Trophoblast cell (in vitro differentiated cells and primary cell): Measurements from ENCODE around the gene FNDC3A.

Experiments
- DNase-seq, 2 donors: peaks; one replicate each; pipeline ENCODE4 v3.0.0-alpha.2; 2016
- H2AFZ ChIP-seq: 2 replicates; pipeline ENCODE4 v1.6.1; 2013; ENCODE audit warnings: low read length, moderate library complexity, mild to moderate bottlenecking; ENCODE audit not compliant: insufficient read depth, poor library complexity
- H2AK5ac ChIP-seq: 2 replicates; pipeline ENCODE4 v1.6.1; 2013; ENCODE audit warnings: mild to moderate bottlenecking, low read length
- H2BK120ac ChIP-seq: 2 replicates; pipeline ENCODE4 v1.6.1; 2013; ENCODE audit warnings: low read length, mild to moderate bottlenecking, moderate library complexity; ENCODE audit not compliant: insufficient read depth, poor library complexity
- H2BK12ac ChIP-seq: 2 replicates; pipeline ENCODE4 v1.6.1; 2013; ENCODE audit warnings: mild to moderate bottlenecking, low read length, moderate library complexity
- H2BK5ac ChIP-seq: 2 replicates; pipeline ENCODE4 v1.6.1; 2013; ENCODE audit warnings: low read length, low read depth, moderate library complexity, mild to moderate bottlenecking; ENCODE audit not compliant: poor library complexity
- H3K14ac ChIP-seq: 2 replicates; pipeline ENCODE4 v1.6.1; 2013; ENCODE audit warnings: mild to moderate bottlenecking, low read length
- H3K18ac ChIP-seq: 2 replicates; pipeline ENCODE4 v1.6.1; 2013; ENCODE audit warnings: mild to moderate bottlenecking, low read length
- H3K23ac ChIP-seq: 2 replicates; pipeline ENCODE4 v1.6.1; 2013; ENCODE audit warnings: low read length
- H3K27ac ChIP-seq: 2 replicates; pipeline ENCODE4 v1.5.1; 2013; ENCODE audit warnings: low read depth, mild to moderate bottlenecking, inconsistent platforms, low read length, moderate library complexity
- H3K27me3 ChIP-seq: 2 replicates; pipeline ENCODE4 v1.6.1; 2013; ENCODE audit warnings: inconsistent platforms, mild to moderate bottlenecking, low read length, moderate library complexity; ENCODE audit not compliant: insufficient read depth
- H3K36me3 ChIP-seq, 2 experiments: 1 replicate in 1 of 2; 2 replicates in 1 of 2; pipeline ENCODE4 v1.6.1; 2013; ENCODE audit warnings: low read length in 2 of 2, mild to moderate bottlenecking in 2 of 2, moderate library complexity in 1 of 2; ENCODE audit not compliant: insufficient read depth in 2 of 2, control insufficient read depth in 1 of 2
- H3K4ac ChIP-seq: 2 replicates; pipeline ENCODE4 v1.6.1; 2013; ENCODE audit warnings: low read depth, mild to moderate bottlenecking, low read length, moderate library complexity
- H3K4me1 ChIP-seq, 2 experiments: 1 replicate in 1 of 2; 2 replicates in 1 of 2; pipeline ENCODE4 v1.6.1; 2013; ENCODE audit warnings: low read length in 2 of 2, mild to moderate bottlenecking in 2 of 2, moderate library complexity in 1 of 2; ENCODE audit not compliant: insufficient read depth in 2 of 2, control insufficient read depth in 1 of 2
- H3K4me2 ChIP-seq: 2 replicates; pipeline ENCODE4 v1.6.1; 2013; ENCODE audit warnings: inconsistent platforms, mild to moderate bottlenecking, low read length, moderate library complexity
- H3K4me3 ChIP-seq: 2 replicates; pipeline ENCODE4 v1.5.1; 2013; ENCODE audit warnings: mild to moderate bottlenecking, low read depth, low read length, inconsistent platforms
- H3K79me1 ChIP-seq: one replicate; pipeline ENCODE4 v1.6.1; 2013; ENCODE audit warnings: low read length
- H3K79me2 ChIP-seq: 2 replicates; pipeline ENCODE4 v1.6.1; 2013; ENCODE audit warnings: low read length, mild to moderate bottlenecking; ENCODE audit not compliant: control insufficient read depth, insufficient read depth, poor library complexity
- H3K9ac ChIP-seq: 2 replicates; pipeline ENCODE4 v1.6.1; 2013; ENCODE audit warnings: mild to moderate bottlenecking, low read length
- H3K9me3 ChIP-seq: 2 replicates; pipeline ENCODE4 v1.6.1; 2013; ENCODE audit warnings: low read depth, mild to moderate bottlenecking, control low read depth, inconsistent platforms, low read length; ENCODE audit not compliant: insufficient read depth
- H4K12ac ChIP-seq: 2 replicates; pipeline ENCODE4 v1.6.1; 2013; ENCODE audit warnings: low read depth, mild to moderate bottlenecking, low read length, moderate library complexity
- H4K8ac ChIP-seq: 2 replicates; pipeline ENCODE4 v1.6.1; 2013; ENCODE audit warnings: low read depth, mild to moderate bottlenecking, low read length, moderate library complexity
- H4K91ac ChIP-seq: one replicate; pipeline ENCODE4 v1.6.1; 2013; ENCODE audit warnings: low read depth, mild to moderate bottlenecking, low read length, moderate library complexity
- WGBS: extraction: QIAGEN DNeasy Blood & Tissue Kit; methylation state at CpG from one replicate; pipeline ENCODE4 v1.1.7; 2013; ENCODE audit warnings: missing lambda C conversion rate; ENCODE audit not compliant: insufficient read length, insufficient coverage; ENCODE audit errors: extremely low coverage; 5-methylcytosine and 5-hydroxymethylcytosine counted together

The FNDC3A gene

GRCh38 chr13:48939728-48940127 lies 36.0 kb upstream of the FNDC3A start:
- no peak overlapping the region for H3K27ac ChIP-seq
- no peak overlapping the region for H3K4me3 ChIP-seq
- no peak overlapping the region for H4K12ac ChIP-seq
- no peak overlapping the region for H3K23ac ChIP-seq
- no peak overlapping the region for H2BK12ac ChIP-seq
- no peak overlapping the region for H2BK5ac ChIP-seq
- no peak overlapping the region for H4K8ac ChIP-seq
- H3K4me2 ChIP-seq = no peak overlapping the region
- H3K4me1 ChIP-seq = no peaks in the 10 kb centered on the region
- no peaks in the 10 kb centered on the region for H3K36me3 ChIP-seq
- no peak overlapping the region for H2AFZ ChIP-seq
- H3K18ac ChIP-seq = no peak overlapping the region
- peaks cover 3% of the 10 kb centered on the region for H3K79me1 ChIP-seq
- no peaks in the 10 kb centered on the region for H3K9me3 ChIP-seq
- no peaks in the 10 kb centered on the region for H3K79me2 ChIP-seq
- no peak overlapping the region for H3K4ac ChIP-seq
- no peak overlapping the region for H2BK120ac ChIP-seq
- WGBS = no CpG with 5 or more reads among the region's 2 CpGs
- H4K91ac ChIP-seq = no peak overlapping the region
- H3K9ac ChIP-seq = no peak overlapping the region
- H3K14ac ChIP-seq = no peak overlapping the region
- H2AK5ac ChIP-seq = no peak overlapping the region
- H3K27me3 ChIP-seq = no peaks in the 10 kb centered on the region
- no peak for DNase-seq

GRCh38 chr13:48942131-48942530 lies 33.6 kb upstream of the FNDC3A start:
- no peak overlapping the region for H3K14ac ChIP-seq
- H2BK5ac ChIP-seq = no peak overlapping the region
- H3K27ac ChIP-seq = no peak overlapping the region
- H3K36me3 ChIP-seq = no peaks in the 10 kb centered on the region
- H2AFZ ChIP-seq = no peak overlapping the region
- no peak overlapping the region for H4K8ac ChIP-seq
- H3K18ac ChIP-seq = no peak overlapping the region
- H3K4ac ChIP-seq = no peak overlapping the region
- no peaks in the 10 kb centered on the region for H3K27me3 ChIP-seq
- H3K4me1 ChIP-seq = peaks cover 0 to 2% of the 10 kb centered on the region in 2 experiments
- no peak overlapping the region for H2BK12ac ChIP-seq
- no peak overlapping the region for H2BK120ac ChIP-seq
- H4K91ac ChIP-seq = no peak overlapping the region
- H3K79me1 ChIP-seq = peaks cover 4% of the 10 kb centered on the region
- no peak overlapping the region for H3K4me3 ChIP-seq
- H3K79me2 ChIP-seq = no peaks in the 10 kb centered on the region
- no peak overlapping the region for H3K9ac ChIP-seq
- H2AK5ac ChIP-seq = no peak overlapping the region
- no peak overlapping the region for H4K12ac ChIP-seq
- WGBS = no CpG with 5 or more reads among the region's 2 CpGs
- DNase-seq = peak in 1 of 2 donors; percentile 40
- H3K4me2 ChIP-seq = no peak overlapping the region
- no peaks in the 10 kb centered on the region for H3K9me3 ChIP-seq
- no peak overlapping the region for H3K23ac ChIP-seq

- H3K27ac ChIP-seq = no peak overlapping the region
- H3K27me3 ChIP-seq = no peaks in the 10 kb centered on the region
- H3K23ac ChIP-seq = no peak overlapping the region
- DNase-seq = no peak
- H3K4ac ChIP-seq = no peak overlapping the region
- H3K4me2 ChIP-seq = no peak overlapping the region
- H4K91ac ChIP-seq = no peak overlapping the region
- H2BK5ac ChIP-seq = no peak overlapping the region
- H3K4me3 ChIP-seq = no peak overlapping the region
- no peak overlapping the region for H2BK12ac ChIP-seq
- no peak overlapping the region for H4K12ac ChIP-seq
- H3K79me2 ChIP-seq = no peaks in the 10 kb centered on the region
- H3K4me1 ChIP-seq = peaks cover 0 to 8% of the 10 kb centered on the region in 2 experiments
- no peak overlapping the region for H4K8ac ChIP-seq
- H2BK120ac ChIP-seq = no peak overlapping the region
- H3K18ac ChIP-seq = no peak overlapping the region
- H3K36me3 ChIP-seq = no peaks in the 10 kb centered on the region
- no peak overlapping the region for H2AK5ac ChIP-seq
- H3K14ac ChIP-seq = no peak overlapping the region
- no CpG with 5 or more reads among the region's 3 CpGs for WGBS
- H2AFZ ChIP-seq = no peak overlapping the region
- no peaks in the 10 kb centered on the region for H3K9me3 ChIP-seq
- H3K79me1 ChIP-seq = peaks cover 9% of the 10 kb centered on the region
- no peak overlapping the region for H3K9ac ChIP-seq
These were observed 31.5 kb upstream of the FNDC3A start for GRCh38 chr13:48944221-48944620.

GRCh38 chr13:48945626-48946025 lies 30.1 kb upstream of the FNDC3A start:
- H2AK5ac ChIP-seq = no peak overlapping the region
- H2BK120ac ChIP-seq = no peak overlapping the region
- no peak overlapping the region for H2AFZ ChIP-seq
- H3K36me3 ChIP-seq = no peaks in the 10 kb centered on the region
- no peak overlapping the region for H2BK12ac ChIP-seq
- no peak overlapping the region for H3K4ac ChIP-seq
- H3K18ac ChIP-seq = no peak overlapping the region
- H3K4me2 ChIP-seq = no peak overlapping the region
- no CpG with 5 or more reads among the region's 1 CpG for WGBS
- no peaks in the 10 kb centered on the region for H3K79me2 ChIP-seq
- no peak overlapping the region for H4K8ac ChIP-seq
- no peaks in the 10 kb centered on the region for H3K9me3 ChIP-seq
- H3K14ac ChIP-seq = no peak overlapping the region
- peak overlapping the region; percentile 47 for H4K91ac ChIP-seq
- H3K23ac ChIP-seq = no peak overlapping the region
- no peak overlapping the region for H3K27ac ChIP-seq
- peaks cover 9% of the 10 kb centered on the region for H3K79me1 ChIP-seq
- H3K27me3 ChIP-seq = no peaks in the 10 kb centered on the region
- no peak for DNase-seq
- no peak overlapping the region for H4K12ac ChIP-seq
- H3K9ac ChIP-seq = no peak overlapping the region
- no peak overlapping the region for H2BK5ac ChIP-seq
- no peak overlapping the region for H3K4me3 ChIP-seq
- peaks cover under 1 to 9% of the 10 kb centered on the region in 2 experiments for H3K4me1 ChIP-seq
